Right lobe of liver (tissue), 6 donors: ENCODE results near the gene TRIM66. TPM values are rescaled to one million over a fixed set of nuclear protein-coding genes. Genes with fewer than 3 reads are reported as not detected.
A peak's percentile ranks its signal among the peaks of the same experiment; 100 is the strongest.

Source experiments
- ATAC-seq, 4 donors: fragments of 200-7000 bp; cut with Tn5 transposase; one replicate each; pipeline ENCODE4 v1.9.1; 2020; ENCODE audit warnings: mild to moderate bottlenecking in 4 of 4, moderate library complexity in 4 of 4
- DNase-seq, 3 donors: peaks; one replicate each; pipeline ENCODE4 v3.0.0-alpha.2; 2020
- H3K27ac ChIP-seq, 3 donors: fragments of 200-600 bp; one replicate each; pipeline ENCODE4 v1.8.0; 2022
- H3K27me3 ChIP-seq, 2 donors: fragments of 200-600 bp; one replicate each; pipeline ENCODE4 v1.8.0; 2022
- H3K36me3 ChIP-seq, 4 donors: fragments of 200-600 bp; sonication (generic) in 1 of 4; one replicate each; pipeline versions ENCODE4 v1.5.1 to v1.8.0; 2017 to 2022; ENCODE audit warnings: control low read depth in 1 of 4
- H3K4me1 ChIP-seq, 4 donors: fragments of 200-600 bp; sonication (generic) in 1 of 4; one replicate each; pipeline versions ENCODE4 v1.5.1 to v1.8.0; 2017 to 2022; ENCODE audit warnings: control low read depth in 1 of 4
- H3K4me3 ChIP-seq, 3 donors: fragments of 200-600 bp; one replicate each; pipeline ENCODE4 v1.8.0; 2022
- H3K9me3 ChIP-seq, 4 donors: fragments of 200-600 bp; sonication (generic) in 1 of 4; one replicate each; pipeline versions ENCODE4 v1.5.1 to v1.8.0; 2017 to 2022; ENCODE audit warnings: control low read depth in 1 of 4
- CTCF ChIP-seq, 4 donors: fragments of 200-600 bp in 3 of 4; fragments of 450-650 bp in 1 of 4; IDR thresholded peaks; one replicate each; pipeline versions ENCODE4 v1.5.1 to v1.8.0; 2016 to 2022; ENCODE audit warnings: antibody characterized with exemption in 4 of 4, mild to moderate bottlenecking in 2 of 4
- POLR2A ChIP-seq: fragments of 450-650 bp; IDR thresholded peaks from one replicate; pipeline ENCODE4 v1.6.1; 2017; ENCODE audit warnings: antibody characterized with exemption, mild to moderate bottlenecking
- WGBS: methylation state at CpG from one replicate; pipeline ENCODE4 v1.1.6; 2018; ENCODE audit warnings: low coverage, low lambda C conversion rate; ENCODE audit not compliant: insufficient coverage; ENCODE audit errors: missing lambda C conversion rate; 5-methylcytosine and 5-hydroxymethylcytosine counted together
- intact Hi-C, 2 donors: fragments of 100-400 bp; cut with DNase I; formaldehyde crosslinking; loops; one replicate each; pipeline versions ENCODE4 v1.11.2 to v1.14.1; 2022
- total RNA-seq, 6 experiments: library from RNA; depleted of rRNA in 2 of 6; stranded (reverse); fragments of >200 nt in 2 of 6; fragmentation: NEBNext Ultra II Directional in 3 of 6; extraction: Animal tissue kit (Norgen Biotek cat#: 25700) in 3 of 6; gene quantifications; one replicate each; pipeline versions ENCODE4 v1.1.0 to v1.2.4, GENCODE V29; 2016 to 2023
- donor health status: DM: no; HTN: yes; CAD: no.
- donor health status: DM: no; HTN: no; CAD: no.
- donor health status: DM: no; HTN: no; CAD: no.
- donor health status: DM: no; HTN: yes; CAD: no.
- donor health status: DM: no; HTN: yes; CAD: no.

TRIM66 gene
- total RNA-seq, 6 experiments from 2014 or later: 4.0 to 16.4 (median 6.9) TPM

GRCh38 chr11:8706673-8707432 lies 24.4 kb upstream of the TRIM66 start:
- Histone ChIP-seq H3K4me3 (no peak overlapping the region), H3K36me3 (peaks cover 0 to 22% (median 10%) of the 10 kb centered on the region in 4 donors), H3K9me3 (no peaks in the 10 kb centered on the region), H3K27ac (no peak overlapping the region), H3K4me1 (peaks cover 0 to 13% (median 6%) of the 10 kb centered on the region in 4 donors), H3K27me3 (no peaks in the 10 kb centered on the region)
- intact Hi-C loops: loop anchor here in 1 of 2 donors (10.0 kb wide), 1 partner anchor 98 kb away; no protein-coding TSS in a partner anchor
- WGBS: 83% methylated on average over 2 of the region's 14 CpGs
- DNase-seq: no peak
- TF ChIP-seq CTCF (IDR thresholded peaks at IDR 0.05) (no peak), POLR2A (no peak)
- no peak for ATAC-seq

- Histone ChIP-seq H3K9me3 (no peaks in the 10 kb centered on the region), H3K27ac (no peak overlapping the region), H3K36me3 (peaks cover 0 to 22% (median 9%) of the 10 kb centered on the region in 4 donors), H3K4me3 (no peak overlapping the region), H3K4me1 (peaks cover 0 to 13% (median 6%) of the 10 kb centered on the region in 4 donors), H3K27me3 (no peaks in the 10 kb centered on the region)
- ATAC-seq (peak in 3 of 4 donors; percentile 17 to 50 (median 20)), DNase-seq (no peak)
- intact Hi-C loops: loop anchor here in 1 of 2 donors (10.0 kb wide), 1 partner anchor 100 kb away; no protein-coding TSS in a partner anchor
- TF ChIP-seq CTCF (IDR thresholded peaks at IDR 0.05) (no peak), POLR2A (no peak)
- 67% methylated on average over 5 of the region's 5 CpGs for WGBS
Observed at GRCh38 chr11:8705146-8705545, 22.7 kb upstream of the TRIM66 start.

- Histone ChIP-seq H3K36me3 (peaks cover 0 to 22% (median 9%) of the 10 kb centered on the region in 4 donors), H3K4me1 (peaks cover 0 to 5% (median 2%) of the 10 kb centered on the region in 4 donors), H3K27ac (no peak overlapping the region), H3K27me3 (no peaks in the 10 kb centered on the region), H3K4me3 (no peak overlapping the region), H3K9me3 (no peaks in the 10 kb centered on the region)
- TF ChIP-seq CTCF (IDR thresholded peaks at IDR 0.05) (no peak), POLR2A (no peak)
- ATAC-seq (no peak), DNase-seq (no peak)
- intact Hi-C loops: loop anchor here in 1 of 2 donors (10.0 kb wide), 1 partner anchor 101 kb away; no protein-coding TSS in a partner anchor
- WGBS: 75% methylated on average over 1 of the region's 2 CpGs
Observed at GRCh38 chr11:8704136-8704535, 21.7 kb upstream of the TRIM66 start.

GRCh38 chr11:8702598-8702915 lies 20.1 kb upstream of the TRIM66 start:
- H3K36me3 ChIP-seq: peaks cover 0 to 34% (median 16%) of the 10 kb centered on the region in 4 donors
- H3K4me3 ChIP-seq: no peak overlapping the region
- DNase-seq (no peak), ATAC-seq (no peak)
- intact Hi-C loops: loop anchor here in 1 of 2 donors (10.0 kb wide), 1 partner anchor 102 kb away; no protein-coding TSS in a partner anchor
- H3K9me3 ChIP-seq: no peaks in the 10 kb centered on the region
- no peaks in the 10 kb centered on the region for H3K27me3 ChIP-seq
- H3K4me1 ChIP-seq: no peaks in the 10 kb centered on the region
- TF ChIP-seq POLR2A: no peak
- no peak for TF ChIP-seq CTCF (IDR thresholded peaks at IDR 0.05)
- H3K27ac ChIP-seq: no peak overlapping the region
- 90% methylated on average over 6 of the region's 14 CpGs for WGBS
